ENCODE results near the gene DMXL1. TPM values are rescaled to one million over a fixed set of nuclear protein-coding genes. Genes with fewer than 3 reads are reported as not detected.
"Not testable (repeated sequence)": the region's sequence is repeated elsewhere in the genome, so short reads cannot be mapped to it uniquely, and the experiment has no call there.

The DMXL1 gene
- total RNA-seq, 4 donors from 2014 or later, result 25.9 to 50.9 (median 30.9) TPM

GRCh38 chr5:119221330-119221729 lies 150.4 kb downstream of the DMXL1 start:
- no peak for DNase-seq
- Histone ChIP-seq H3K27ac (no peak overlapping the region), H3K4me3 (no peak overlapping the region), H3K9me3 (no peaks in the 10 kb centered on the region), H3K4me1 (no peaks in the 10 kb centered on the region), H3K36me3 (peaks cover 0 to 82% (median 0%) of the 10 kb centered on the region in 3 donors), H3K27me3 (no peaks in the 10 kb centered on the region)
- no peak for TF ChIP-seq POLR2A (IDR thresholded peaks at IDR 0.05)
- TF ChIP-seq, protein P1, sequence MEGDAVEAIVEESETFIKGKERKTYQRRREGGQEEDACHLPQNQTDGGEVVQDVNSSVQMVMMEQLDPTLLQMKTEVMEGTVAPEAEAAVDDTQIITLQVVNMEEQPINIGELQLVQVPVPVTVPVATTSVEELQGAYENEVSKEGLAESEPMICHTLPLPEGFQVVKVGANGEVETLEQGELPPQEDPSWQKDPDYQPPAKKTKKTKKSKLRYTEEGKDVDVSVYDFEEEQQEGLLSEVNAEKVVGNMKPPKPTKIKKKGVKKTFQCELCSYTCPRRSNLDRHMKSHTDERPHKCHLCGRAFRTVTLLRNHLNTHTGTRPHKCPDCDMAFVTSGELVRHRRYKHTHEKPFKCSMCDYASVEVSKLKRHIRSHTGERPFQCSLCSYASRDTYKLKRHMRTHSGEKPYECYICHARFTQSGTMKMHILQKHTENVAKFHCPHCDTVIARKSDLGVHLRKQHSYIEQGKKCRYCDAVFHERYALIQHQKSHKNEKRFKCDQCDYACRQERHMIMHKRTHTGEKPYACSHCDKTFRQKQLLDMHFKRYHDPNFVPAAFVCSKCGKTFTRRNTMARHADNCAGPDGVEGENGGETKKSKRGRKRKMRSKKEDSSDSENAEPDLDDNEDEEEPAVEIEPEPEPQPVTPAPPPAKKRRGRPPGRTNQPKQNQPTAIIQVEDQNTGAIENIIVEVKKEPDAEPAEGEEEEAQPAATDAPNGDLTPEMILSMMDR (IDR thresholded peaks at IDR 0.05), result no peak
- intact Hi-C loops (cut with DNase I), result no loop called here

DNA sequence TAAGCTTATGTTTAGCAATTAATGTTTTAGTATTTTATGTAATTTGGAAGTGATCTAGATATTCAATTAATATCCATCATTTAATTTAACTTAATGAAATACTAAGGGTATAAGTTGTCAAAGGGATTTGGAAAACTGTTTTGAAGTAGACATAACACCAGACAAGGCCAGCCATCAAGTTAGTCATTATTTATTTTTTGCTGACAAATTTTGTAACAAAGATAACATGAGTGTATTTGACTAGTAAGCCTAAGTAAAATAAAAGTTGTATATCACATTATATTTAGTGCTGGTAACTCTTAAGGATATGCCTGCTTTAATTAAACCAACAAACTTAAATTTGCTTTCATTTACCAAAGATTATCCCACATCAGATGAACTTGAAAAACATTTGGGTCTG lies 159.1 kb downstream of the DMXL1 start:
- Histone ChIP-seq H3K4me1 (no peaks in the 10 kb centered on the region), H3K4me3 (no peak overlapping the region), H3K27ac (no peak overlapping the region), H3K36me3 (peaks cover 0 to 69% (median 0%) of the 10 kb centered on the region in 3 donors), H3K9me3 (no peaks in the 10 kb centered on the region), H3K27me3 (no peaks in the 10 kb centered on the region)
- TF ChIP-seq, protein P1 (IDR thresholded peaks at IDR 0.05), result no peak
- no peak for TF ChIP-seq POLR2A (IDR thresholded peaks at IDR 0.05)
- no peak for DNase-seq
- intact Hi-C loops (cut with DNase I), result no loop called here

DNA sequence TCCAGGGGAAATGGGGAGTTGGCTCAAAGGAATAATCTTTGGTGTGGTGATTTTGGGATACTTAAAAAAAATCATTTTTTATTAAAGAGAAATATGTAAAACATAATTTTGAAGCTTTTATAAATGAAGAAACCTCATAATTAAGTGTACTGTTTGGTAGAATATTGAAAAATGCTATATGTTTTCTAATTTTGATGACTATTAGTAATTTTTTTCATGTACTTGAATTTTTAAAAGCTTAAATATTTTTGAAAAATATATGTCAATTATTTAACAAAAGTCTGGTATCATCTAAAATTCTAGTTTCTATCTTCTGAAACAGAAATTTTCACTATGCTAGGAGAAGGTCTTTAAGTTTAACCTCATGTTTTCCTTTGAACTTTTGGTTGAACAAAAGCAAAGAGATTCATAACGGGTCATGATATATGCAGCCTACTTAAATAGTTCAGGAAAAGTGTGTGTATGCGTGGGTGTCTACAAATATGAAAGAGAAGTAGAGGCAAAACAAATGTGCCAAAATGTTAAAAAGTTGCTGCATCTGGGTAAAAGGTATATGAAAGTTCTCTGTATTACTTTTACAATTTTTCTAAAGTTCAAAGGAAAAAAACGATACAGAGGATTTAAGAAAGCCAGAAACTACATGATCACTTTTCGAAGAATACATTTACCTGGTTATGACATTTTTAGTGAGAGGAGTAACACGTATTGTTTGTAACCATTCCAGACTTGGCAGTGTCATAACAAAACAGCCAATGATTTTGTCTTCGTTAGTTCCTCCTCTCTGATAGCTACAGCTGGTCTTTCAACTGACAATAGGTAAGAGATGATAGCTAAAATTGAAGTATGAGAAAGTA lies 167.6 kb downstream of the DMXL1 start:
- no peak for TF ChIP-seq POLR2A (IDR thresholded peaks at IDR 0.05)
- TF ChIP-seq, protein P1 (IDR thresholded peaks at IDR 0.05), result no peak
- Histone ChIP-seq H3K4me1 (peaks cover 0 to 3% (median 0%) of the 10 kb centered on the region in 3 donors), H3K9me3 (no peaks in the 10 kb centered on the region), H3K27me3 (no peaks in the 10 kb centered on the region), H3K27ac (no peak overlapping the region), H3K36me3 (peaks cover 0 to 63% (median 0%) of the 10 kb centered on the region in 3 donors), H3K4me3 (no peak overlapping the region)
- DNase-seq, result no peak
- intact Hi-C loops (cut with DNase I), result no loop called here
- WGBS, 2 donors, result 78 to 87% methylated on average over 6 of the region's 6 CpGs

DNA sequence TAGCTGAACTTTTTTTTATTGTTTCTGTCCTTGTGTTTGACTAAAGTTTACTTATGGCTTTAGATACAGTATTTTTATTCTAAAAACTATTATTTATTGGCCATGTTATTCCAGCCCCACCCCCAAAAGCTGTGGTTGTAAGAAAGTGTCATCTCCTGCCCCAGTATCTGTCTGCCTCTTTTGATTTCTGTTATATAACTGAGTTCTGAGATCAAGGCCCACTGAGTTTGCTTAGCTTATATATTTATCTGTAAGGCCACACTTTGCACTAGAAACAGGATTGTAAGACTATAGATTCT lies 168.2 kb downstream of the DMXL1 start:
- peaks cover 0 to 3% (median 0%) of the 10 kb centered on the region in 3 donors for H3K4me1 ChIP-seq
- no peaks in the 10 kb centered on the region for H3K9me3 ChIP-seq
- no peak overlapping the region for H3K4me3 ChIP-seq
- H3K27me3 ChIP-seq, result no peaks in the 10 kb centered on the region
- H3K36me3 ChIP-seq, result peaks cover 0 to 57% (median 0%) of the 10 kb centered on the region in 3 donors
- H3K27ac ChIP-seq, result no peak overlapping the region
- intact Hi-C loops (cut with DNase I), result no loop called here
- TF ChIP-seq, protein P1 (IDR thresholded peaks at IDR 0.05), result no peak
- no peak for TF ChIP-seq POLR2A (IDR thresholded peaks at IDR 0.05)
- DNase-seq, result no peak

- DNase-seq; H3K27me3 ChIP-seq; H3K9me3 ChIP-seq; H3K4me3 ChIP-seq; H3K4me1 ChIP-seq; H3K27ac ChIP-seq; intact Hi-C loops (cut with DNase I): not testable (repeated sequence)
- H3K36me3 ChIP-seq, result peaks cover 0 to 49% (median 0%) of the 10 kb centered on the region in 3 donors
- 45 to 47% methylated on average over 3 of the region's 3 CpGs for WGBS, 2 donors
These were observed 168.9 kb downstream of the DMXL1 start for GRCh38 chr5:119239826-119240225.

All from esophagus squamous epithelium (tissue), 5 donors.